T47D (cell line): Measurements from ENCODE around the gene FAM120B.
"Not testable (repeated sequence)": the region's sequence is repeated elsewhere in the genome, so short reads cannot be mapped to it uniquely, and the experiment has no call there.

Experiments
- DNase-seq, 2 experiments: peaks; one replicate each; pipeline versions ENCODE4 v3.0.0 to v3.0.0-alpha.2; 2011 to 2012; ENCODE audit warnings: low read depth in 1 of 2, low spot score in 1 of 2
- JUND ChIP-seq: IDR thresholded peaks from 2 replicates; pipeline ENCODE4 v1.6.1; 2012; ENCODE audit warnings: low read depth
- in situ Hi-C: cut with HindIII; loops from 2 replicates; pipeline ENCODE4 v1.10.0; 2016; ENCODE audit warnings: low sequenced_read_pairs, low pct_unique_long_range_greater_than_20kb

The FAM120B gene

DNA sequence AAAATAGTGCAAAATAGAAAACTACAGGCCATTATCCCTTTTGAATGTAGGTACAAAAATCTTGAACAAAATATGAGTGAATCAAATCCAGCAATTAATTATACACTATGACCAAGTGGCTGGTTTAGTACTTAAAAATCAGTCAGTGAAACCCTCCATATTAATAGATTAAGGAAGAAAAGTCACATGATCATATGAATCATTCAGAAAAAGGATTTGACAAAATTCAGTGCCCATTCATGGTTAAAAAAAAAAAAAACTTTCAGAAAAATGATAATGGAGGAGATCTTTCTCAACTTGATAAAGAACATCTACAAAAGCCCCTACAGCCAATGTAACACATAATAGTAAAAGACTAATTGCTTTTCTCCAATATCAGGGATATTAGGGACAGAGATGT is 75.0 kb downstream of the FAM120B start:
- TF ChIP-seq JUND = no peak
- DNase-seq = no peak
- in situ Hi-C loops = no loop called here

DNA sequence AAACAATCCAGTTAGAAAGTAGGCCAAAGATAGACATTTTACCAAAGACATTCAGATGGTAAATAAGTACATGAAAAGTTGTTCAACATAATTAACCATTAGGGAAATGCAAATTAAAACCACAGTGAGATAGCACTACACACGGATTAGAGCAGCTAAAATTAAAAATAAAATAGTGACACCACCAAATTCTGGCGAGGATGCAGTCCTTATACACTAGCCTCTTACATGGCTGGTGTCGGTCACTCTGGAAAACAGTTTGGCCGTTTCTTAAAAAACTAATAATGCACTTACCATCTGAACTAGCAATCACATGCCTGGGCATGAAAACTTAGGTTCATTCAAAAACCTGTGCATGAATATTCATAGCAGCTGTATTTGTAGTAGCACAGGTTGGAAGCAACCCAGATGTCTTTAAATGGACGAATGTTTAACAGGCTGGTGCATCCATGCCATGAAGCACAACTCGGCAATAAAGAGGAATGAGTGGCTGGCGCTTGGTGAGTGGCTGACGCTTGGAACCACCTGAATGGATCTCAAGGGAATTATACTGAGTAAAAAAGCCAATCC is 77.0 kb downstream of the FAM120B start:
- no peak for TF ChIP-seq JUND
- DNase-seq = no peak
- in situ Hi-C loops = no loop called here

DNA sequence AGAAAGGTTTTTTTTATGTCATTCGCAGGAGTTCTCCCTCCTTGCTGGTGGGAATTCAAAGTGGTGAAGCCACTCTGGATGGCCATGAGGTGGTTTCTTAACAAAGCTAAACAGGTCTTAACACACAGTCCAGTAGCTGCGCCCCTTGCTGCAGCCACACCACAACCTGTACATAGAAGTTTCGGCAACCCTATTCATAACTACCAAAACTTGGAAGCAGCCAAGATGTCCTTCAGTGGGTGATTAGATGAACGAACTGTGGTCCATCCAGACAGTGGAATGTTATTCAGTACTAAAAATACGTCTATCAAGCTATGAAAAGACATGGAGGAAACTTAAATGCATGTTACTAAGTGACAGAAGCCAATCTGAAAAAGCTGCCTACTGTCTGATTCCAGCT is 78.9 kb downstream of the FAM120B start:
- no peak for DNase-seq
- in situ Hi-C loops = no loop called here
- TF ChIP-seq JUND = no peak

DNA sequence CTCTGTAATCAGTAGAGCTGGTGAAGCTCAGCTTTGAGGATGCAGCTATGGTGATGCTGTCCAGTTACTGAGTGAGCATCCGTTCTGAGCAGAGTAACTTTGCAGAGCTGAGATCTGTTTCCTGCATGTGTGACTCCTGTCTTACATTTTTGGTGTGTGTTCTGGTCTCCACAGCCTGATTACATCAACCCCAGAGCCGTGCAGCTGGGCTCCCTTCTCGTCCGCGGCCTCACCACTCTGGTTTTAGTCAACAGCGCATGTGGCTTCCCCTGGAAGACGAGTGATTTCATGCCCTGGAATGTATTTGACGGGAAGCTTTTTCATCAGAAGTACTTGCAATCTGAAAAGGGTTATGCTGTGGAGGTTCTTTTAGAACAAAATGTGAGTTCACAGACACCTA is 81.6 kb downstream of the FAM120B start:
- in situ Hi-C loops = no loop called here
- TF ChIP-seq JUND = no peak
- no peak for DNase-seq

DNA sequence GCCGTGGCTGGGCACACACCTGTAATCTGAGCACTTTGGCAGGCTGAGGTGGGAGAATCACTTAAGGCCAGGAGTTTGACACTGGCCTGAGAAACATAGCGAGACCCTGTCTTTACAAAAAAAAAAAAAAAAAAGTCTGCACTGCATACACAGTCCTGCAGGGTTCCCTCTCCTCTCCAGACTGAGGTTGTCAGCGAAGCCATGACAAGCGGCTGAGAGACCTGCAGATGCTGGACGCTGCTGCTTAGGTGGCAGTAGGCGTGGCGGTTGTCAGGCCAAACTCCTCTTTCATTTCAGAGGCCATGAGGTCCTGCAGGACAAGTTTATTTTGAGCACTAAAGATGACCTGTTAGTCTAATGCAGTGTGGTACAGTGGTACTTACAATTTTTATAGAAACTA is 86.5 kb downstream of the FAM120B start:
- in situ Hi-C loops = no loop called here
- no peak for DNase-seq
- TF ChIP-seq JUND = no peak

DNA sequence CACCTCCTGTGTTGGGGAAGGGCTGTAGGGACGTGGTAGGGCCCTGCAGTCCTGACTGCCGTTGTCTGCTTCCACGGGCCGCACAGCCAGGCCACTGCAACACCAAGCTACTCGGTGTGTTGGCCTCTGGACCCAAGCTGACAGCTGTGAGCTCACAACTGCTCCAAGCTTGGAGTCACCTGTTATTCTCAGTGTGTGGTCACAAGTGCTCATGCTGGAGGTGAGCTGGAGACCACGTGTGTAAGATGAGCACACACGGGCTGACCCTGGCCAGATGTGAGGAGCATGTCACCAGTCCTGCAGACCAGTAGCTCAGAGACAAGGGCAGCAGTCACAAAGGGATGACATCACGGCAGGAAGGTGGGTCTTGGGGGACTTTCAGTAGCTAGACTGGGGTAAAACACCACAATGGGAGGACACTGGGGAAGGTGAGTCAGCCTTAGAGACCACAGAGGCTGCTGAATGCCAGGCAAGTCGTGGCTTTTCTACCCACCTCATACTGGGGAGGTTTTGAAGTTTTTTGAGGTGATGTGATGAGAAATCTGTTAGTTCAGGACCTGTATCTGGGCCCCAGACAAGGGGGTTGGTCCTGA is 87.3 kb downstream of the FAM120B start:
- no peak for DNase-seq
- in situ Hi-C loops = no loop called here
- no peak for TF ChIP-seq JUND

DNA sequence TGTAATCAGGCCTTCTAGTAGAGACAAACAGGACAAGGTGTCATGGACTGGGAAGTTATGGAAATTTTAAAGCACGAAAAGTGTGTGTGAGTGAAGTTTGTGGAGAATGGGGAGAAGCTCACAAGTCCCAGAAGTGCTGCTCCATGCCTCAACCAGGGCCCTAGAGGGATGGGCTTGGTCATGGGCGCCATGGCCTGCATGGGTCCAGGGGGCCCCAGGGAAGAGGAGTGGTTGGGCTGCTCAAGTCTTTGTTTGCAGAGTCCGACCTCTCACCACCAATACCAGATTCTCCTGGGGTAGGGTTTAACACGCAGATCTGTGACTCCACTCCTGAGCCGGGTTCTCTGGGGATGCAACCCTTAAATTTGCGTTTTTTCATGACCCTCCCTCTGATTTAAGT is 88.4 kb downstream of the FAM120B start:
- in situ Hi-C loops = no loop called here
- TF ChIP-seq JUND = no peak

DNA sequence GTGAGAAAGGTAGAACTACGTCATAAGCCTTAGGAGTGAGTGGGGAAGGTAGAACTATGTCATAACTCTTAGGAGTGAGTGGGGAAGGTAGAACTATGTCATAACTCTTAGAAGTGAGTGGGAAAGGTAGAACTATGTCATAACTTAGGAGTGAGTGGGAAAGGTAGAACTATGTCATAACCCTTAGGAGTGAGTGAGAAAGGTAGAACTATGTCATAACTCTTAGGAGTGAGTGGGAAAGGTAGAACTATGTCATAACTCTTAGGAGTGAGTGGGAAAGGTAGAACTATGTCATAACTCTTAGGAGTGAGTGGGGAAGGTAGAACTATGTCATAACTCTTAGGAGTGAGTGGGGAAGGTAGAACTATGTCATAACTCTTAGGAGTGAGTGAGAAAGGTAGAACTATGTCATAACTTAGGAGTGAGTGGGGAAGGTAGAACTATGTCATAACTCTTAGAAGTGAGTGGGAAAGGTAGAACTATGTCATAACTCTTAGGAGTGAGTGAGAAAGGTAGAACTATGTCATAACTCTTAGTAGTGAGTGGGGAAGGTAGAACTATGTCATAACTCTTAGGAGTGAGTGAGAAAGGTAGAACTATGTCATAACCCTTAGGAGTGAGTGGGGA is 92.3 kb downstream of the FAM120B start:
- in situ Hi-C loops, DNase-seq: not testable (repeated sequence)

More for the DNA sequence above, 88.4 kb downstream of the FAM120B start:
- no peak for DNase-seq

DNA sequence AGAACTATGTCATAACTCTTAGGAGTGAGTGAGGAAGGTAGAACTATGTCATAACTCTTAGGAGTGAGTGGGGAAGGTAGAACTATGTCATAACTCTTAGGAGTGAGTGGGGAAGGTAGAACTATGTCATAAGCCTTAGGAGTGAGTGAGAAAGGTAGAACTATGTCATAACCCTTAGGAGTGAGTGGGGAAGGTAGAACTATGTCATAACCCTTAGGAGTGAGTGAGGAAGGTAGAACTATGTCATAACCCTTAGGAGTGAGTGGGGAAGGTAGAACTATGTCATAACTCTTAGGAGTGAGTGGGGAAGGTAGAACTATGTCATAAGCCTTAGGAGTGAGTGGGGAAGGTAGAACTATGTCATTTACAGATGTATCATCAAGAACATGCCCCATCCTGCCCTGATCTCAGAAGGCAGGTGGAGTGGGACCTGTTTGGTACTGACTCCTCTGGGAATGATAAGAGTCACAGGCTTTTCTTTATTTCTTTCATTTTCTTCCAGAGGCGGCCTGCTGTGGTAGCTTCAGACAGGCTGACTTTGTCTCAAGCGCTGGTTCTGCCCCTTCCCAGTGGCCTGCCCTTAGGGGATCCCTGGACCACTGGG is 93.5 kb downstream of the FAM120B start:
- DNase-seq, in situ Hi-C loops: not testable (repeated sequence)

DNA sequence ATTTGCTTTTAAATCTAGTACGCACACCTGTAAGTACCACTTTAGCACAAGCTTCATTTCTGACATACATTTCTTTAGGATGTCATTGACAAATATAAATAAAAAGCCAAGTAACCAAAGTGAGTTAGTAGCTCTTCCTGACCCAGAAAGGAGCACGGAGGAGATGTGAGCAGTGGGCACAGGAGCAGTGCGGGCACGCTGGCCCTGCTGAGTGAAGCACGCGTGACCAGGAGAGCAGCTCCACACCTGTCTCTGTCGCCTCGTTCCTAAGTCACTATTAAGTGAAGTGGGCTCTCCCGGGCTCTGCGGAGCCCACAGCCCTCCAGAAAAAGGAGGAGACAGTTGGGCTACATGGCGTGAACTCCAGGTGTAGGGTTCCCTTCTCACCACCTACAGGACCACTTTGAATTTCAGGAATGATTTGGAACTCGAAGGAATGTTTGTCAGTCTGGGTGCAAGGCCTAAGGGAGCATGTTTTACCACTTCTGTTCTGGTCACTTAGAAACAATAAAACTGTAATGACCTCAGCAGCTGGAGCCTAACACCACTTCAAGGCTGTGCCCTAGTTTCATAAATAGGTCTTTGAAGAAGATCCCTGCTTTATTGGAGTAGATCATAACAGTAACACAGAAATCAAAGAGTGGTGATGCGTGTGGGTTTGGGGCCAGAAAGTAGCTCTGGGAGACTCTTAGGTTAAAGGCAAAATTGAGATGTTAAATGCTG is 95.9 kb downstream of the FAM120B start:
- DNase-seq = no peak
- in situ Hi-C loops = no loop called here
- TF ChIP-seq JUND = no peak

DNA sequence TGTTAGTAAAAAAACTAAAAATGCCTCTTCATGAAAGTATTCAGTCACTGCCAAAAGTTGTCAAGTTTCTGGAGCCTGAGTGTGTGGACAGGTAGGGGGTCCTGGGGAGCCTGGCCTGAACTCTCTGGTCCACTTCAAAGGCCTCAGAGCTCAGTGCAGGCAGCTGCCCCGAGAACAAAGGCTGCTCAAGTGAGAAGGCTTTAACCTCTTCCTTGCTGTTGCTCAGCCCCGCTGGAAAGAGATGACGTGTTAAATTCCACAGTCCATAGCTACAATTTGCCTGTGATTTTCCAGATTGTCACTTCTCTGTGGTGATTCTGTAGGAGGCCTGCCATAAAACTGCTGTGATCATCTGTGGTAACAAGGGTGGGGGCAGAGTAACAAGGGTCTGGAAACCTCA is 96.9 kb downstream of the FAM120B start:
- TF ChIP-seq JUND = no peak
- in situ Hi-C loops = no loop called here
- DNase-seq = no peak

DNA sequence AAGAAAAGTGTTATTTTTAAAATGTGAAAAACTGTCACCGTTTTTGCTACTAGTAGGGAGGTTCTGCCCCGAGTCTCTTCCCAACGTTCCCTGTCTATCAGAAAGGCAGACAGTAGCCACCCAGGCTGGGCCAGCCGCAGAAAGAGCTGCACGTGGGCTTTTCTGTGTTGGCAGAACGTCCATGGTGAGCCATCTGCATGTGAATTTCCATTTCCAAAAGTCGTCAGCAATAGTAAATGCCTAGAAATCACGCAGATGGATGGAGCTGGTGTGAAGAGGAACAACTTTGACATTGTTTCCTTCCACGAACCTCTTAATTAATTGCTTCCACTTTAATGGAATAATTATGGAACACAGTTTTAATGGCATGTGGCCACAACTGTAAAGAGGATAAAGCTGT is 97.5 kb downstream of the FAM120B start:
- in situ Hi-C loops = no loop called here
- DNase-seq = no peak
- TF ChIP-seq JUND = no peak

DNA sequence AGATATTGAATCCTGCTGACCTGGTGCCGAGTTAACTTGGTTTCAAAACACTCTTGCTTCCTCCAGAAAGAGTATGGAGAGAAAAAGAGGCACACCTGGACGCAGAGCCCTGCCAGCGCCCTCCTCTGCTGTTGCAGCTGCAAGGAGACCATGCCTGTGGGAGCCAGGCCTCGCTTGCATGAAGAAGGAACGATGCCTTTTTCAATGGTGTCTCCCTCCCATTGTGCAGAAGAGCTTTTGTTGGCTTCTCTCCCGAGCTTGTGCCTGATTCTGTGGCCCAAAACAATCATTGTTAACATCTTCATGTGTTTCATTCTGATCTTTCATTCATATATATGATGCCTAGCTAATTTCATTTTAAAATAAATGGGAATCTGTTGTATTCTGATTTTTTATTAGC is 98.1 kb downstream of the FAM120B start:
- no peak for TF ChIP-seq JUND
- no peak for DNase-seq
- in situ Hi-C loops = no loop called here
